Right atrium auricular region (tissue), 2 donors: ENCODE data around the gene NPR3. TPM values are rescaled to one million over a fixed set of nuclear protein-coding genes. Genes with fewer than 3 reads are reported as not detected.
A peak's percentile ranks its signal among the peaks of the same experiment; 100 is the strongest.

Source experiments
- DNase-seq: peaks from one replicate; pipeline ENCODE4 v3.0.0-alpha.2; 2019; ENCODE audit warnings: low spot score
- H3K27ac ChIP-seq, 2 donors: fragments of 200-600 bp; sonication (generic); 1 replicate in 1 of 2; 2 replicates in 1 of 2; pipeline ENCODE4 v1.5.1; 2016 to 2019
- H3K27me3 ChIP-seq, 2 donors: fragments of 200-600 bp; sonication (generic); one replicate each; pipeline versions ENCODE4 v1.5.1 to v1.6.0; 2017 to 2019
- H3K36me3 ChIP-seq: fragments of 200-600 bp; sonication (generic); one replicate; pipeline ENCODE4 v1.5.1; 2016
- H3K4me1 ChIP-seq, 2 donors: fragments of 200-600 bp; sonication (generic); one replicate each; pipeline versions ENCODE4 v1.5.1 to v1.6.0; 2017 to 2019
- H3K4me3 ChIP-seq, 2 donors: fragments of 200-600 bp; sonication (generic); 1 replicate in 1 of 2; 2 replicates in 1 of 2; pipeline ENCODE4 v1.5.1; 2017 to 2019; ENCODE audit warnings: mild to moderate bottlenecking in 1 of 2, moderate library complexity in 1 of 2
- H3K9me3 ChIP-seq, 2 donors: fragments of 200-600 bp; sonication (generic); one replicate each; pipeline ENCODE4 v1.5.1; 2019
- CTCF ChIP-seq, 2 donors: fragments of 200-600 bp; sonication (generic); IDR thresholded peaks; one replicate each; pipeline ENCODE4 v1.5.1; 2019; ENCODE audit warnings: antibody characterized with exemption in 2 of 2
- total RNA-seq, 2 donors: library from RNA; depleted of rRNA; stranded (reverse); fragments of >200 nt; gene quantifications; one replicate each; pipeline ENCODE4 v1.1.0, GENCODE V29; 2016

Gene NPR3
- total RNA-seq, 2 donors from 2014 or later, result 22.0 to 51.0 TPM

DNA sequence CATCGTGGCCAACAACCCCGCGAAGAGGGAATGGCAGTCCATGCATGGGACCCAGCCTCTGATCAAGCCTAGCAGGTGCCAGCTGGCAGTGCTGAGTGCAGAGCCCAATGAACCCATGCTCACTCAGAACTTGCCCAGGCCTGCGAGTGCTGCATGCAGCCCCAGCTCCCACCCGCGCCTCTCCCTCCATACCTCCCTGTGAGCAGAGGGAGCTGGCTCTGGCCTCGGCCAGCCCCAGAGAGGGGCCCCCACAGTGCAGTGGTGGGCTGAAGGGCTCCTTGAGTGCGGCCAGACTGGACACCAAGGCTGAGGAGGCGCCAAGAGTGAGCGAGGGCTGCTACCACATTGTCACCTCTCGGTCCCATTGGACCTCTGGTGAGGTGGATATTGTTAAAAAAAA, 32.6 kb upstream of the NPR3 start:
- Histone ChIP-seq H3K4me3 (no peak overlapping the region), H3K27ac (no peak overlapping the region), H3K36me3 (no peaks in the 10 kb centered on the region), H3K4me1 (no peaks in the 10 kb centered on the region), H3K9me3 (peaks cover 6 to 8% of the 10 kb centered on the region in 2 donors), H3K27me3 (no peaks in the 10 kb centered on the region)
- TF ChIP-seq CTCF (IDR thresholded peaks at IDR 0.05), result no peak
- DNase-seq, result no peak

- no peak overlapping the region for H3K27ac ChIP-seq
- no peak for DNase-seq
- no peaks in the 10 kb centered on the region for H3K27me3 ChIP-seq
- H3K4me1 ChIP-seq, result no peaks in the 10 kb centered on the region
- H3K9me3 ChIP-seq, result peaks cover 6 to 15% of the 10 kb centered on the region in 2 donors
- H3K36me3 ChIP-seq, result no peaks in the 10 kb centered on the region
- no peak for TF ChIP-seq CTCF (IDR thresholded peaks at IDR 0.05)
- no peak overlapping the region for H3K4me3 ChIP-seq
Measured at GRCh38 chr5:32679218-32679617, 31.9 kb upstream of the NPR3 start.

DNA sequence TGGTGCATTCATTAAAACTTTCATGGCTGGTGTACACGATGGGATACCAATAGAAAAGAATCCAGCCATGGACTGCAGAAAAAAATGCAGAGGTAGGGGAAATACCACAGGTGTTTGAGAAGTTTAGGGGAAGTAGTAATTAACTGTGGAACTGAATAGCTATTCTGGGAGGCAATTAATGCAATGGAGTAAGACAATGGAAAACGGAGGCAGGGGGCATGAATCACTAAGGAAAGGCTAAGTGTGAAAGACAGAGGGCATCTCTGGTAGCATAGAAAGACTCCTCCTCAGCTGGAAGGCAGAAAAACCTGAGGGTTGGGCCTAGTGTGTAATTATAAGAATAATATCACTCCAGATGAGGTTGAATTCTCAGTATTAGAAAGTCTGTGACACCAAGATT, 30.9 kb upstream of the NPR3 start:
- Histone ChIP-seq H3K4me3 (no peak overlapping the region), H3K27ac (no peak overlapping the region), H3K36me3 (no peaks in the 10 kb centered on the region), H3K4me1 (no peaks in the 10 kb centered on the region), H3K27me3 (no peaks in the 10 kb centered on the region), H3K9me3 (peaks cover 6 to 22% of the 10 kb centered on the region in 2 donors)
- no peak for DNase-seq
- no peak for TF ChIP-seq CTCF (IDR thresholded peaks at IDR 0.05)

DNA sequence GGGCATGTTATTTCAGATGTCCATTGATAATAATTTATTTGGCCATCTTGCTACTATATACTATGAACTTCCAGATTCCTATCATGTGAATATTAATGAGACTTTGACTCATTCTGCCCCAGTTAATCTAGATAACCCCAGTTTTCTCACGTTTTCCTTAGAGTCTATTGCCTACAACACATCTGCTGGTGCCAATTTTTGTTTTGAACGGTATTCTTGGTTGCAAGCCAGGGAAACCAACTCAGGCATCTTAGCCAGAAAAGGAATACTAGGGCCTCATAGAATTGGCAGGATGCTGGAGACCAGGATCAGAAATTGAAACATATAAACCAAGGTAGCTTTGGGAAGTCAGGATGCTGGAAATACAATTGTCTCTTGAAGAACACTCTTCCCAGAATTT, 28.0 kb upstream of the NPR3 start:
- DNase-seq, result no peak
- H3K4me3 ChIP-seq, result no peak overlapping the region
- TF ChIP-seq CTCF (IDR thresholded peaks at IDR 0.05), result no peak
- H3K36me3 ChIP-seq, result no peaks in the 10 kb centered on the region
- H3K9me3 ChIP-seq, result peaks cover 0 to 14% of the 10 kb centered on the region in 2 donors
- H3K27me3 ChIP-seq, result no peaks in the 10 kb centered on the region
- peaks cover 0 to 11% of the 10 kb centered on the region in 2 donors for H3K4me1 ChIP-seq
- H3K27ac ChIP-seq, result no peak overlapping the region

DNA sequence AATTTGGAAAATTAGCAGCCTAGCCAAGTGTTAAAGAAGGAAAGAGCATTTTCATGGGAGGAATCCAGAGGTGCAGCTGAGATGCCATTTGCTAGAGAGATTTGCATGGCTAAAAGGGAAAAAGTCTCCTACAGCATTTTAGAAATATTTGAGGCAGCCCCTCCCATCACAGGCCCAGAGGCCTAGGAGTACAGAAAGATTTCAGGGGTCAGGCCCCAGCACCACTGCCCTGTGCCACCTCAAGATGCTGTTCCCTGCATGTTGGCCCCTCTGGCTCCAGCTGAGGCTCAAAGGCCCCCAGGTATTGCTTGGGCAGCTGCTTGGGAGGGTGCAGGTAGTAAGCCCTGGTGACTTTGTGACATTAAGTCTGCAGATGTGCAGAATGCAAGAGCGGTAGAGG, 26.9 kb upstream of the NPR3 start:
- Histone ChIP-seq H3K4me3 (no peak overlapping the region), H3K27ac (no peak overlapping the region), H3K27me3 (no peaks in the 10 kb centered on the region), H3K9me3 (peaks cover 0 to 14% of the 10 kb centered on the region in 2 donors), H3K36me3 (no peaks in the 10 kb centered on the region), H3K4me1 (peaks cover 0 to 11% of the 10 kb centered on the region in 2 donors)
- no peak for TF ChIP-seq CTCF (IDR thresholded peaks at IDR 0.05)
- no peak for DNase-seq

- no peak for DNase-seq
- H3K36me3 ChIP-seq, result no peaks in the 10 kb centered on the region
- H3K4me1 ChIP-seq, result peaks cover 0 to 11% of the 10 kb centered on the region in 2 donors
- H3K27me3 ChIP-seq, result no peaks in the 10 kb centered on the region
- H3K27ac ChIP-seq, result peak overlapping the region in 1 of 2 donors; percentile 51
- TF ChIP-seq CTCF (IDR thresholded peaks at IDR 0.05), result no peak
- no peak overlapping the region for H3K4me3 ChIP-seq
- H3K9me3 ChIP-seq, result peaks cover 0 to 14% of the 10 kb centered on the region in 2 donors
Measured at GRCh38 chr5:32686799-32687498, 24.2 kb upstream of the NPR3 start.
